Measurements from ENCODE around the gene ACBD4. TPM values are rescaled to one million over a fixed set of nuclear protein-coding genes. Genes with fewer than 3 reads are reported as not detected.
A peak's percentile ranks its signal among the peaks of the same experiment; 100 is the strongest.

ACBD4 gene
- total and polyA plus RNA-seq, 2 of the 13 experiments (the other 11 are each of a cell fraction or from before 2014, with no cell fraction given): 16.1 to 26.9 TPM

GRCh38 chr17:45148183-45149036 lies 12.9 kb downstream of the ACBD4 start, which contains the start of gene HEXIM1 (continued):
- TF ChIP-seq POLR2AphosphoS5 (IDR thresholded peaks at IDR 0.05; ENCODE audit: low read depth, low read length) (peak; percentile 100), ZNF530 (CRISPR knock-in tag; IDR thresholded peaks at IDR 0.05; ENCODE audit: low read depth) (no peak), TOE1 (CRISPR knock-in tag; IDR thresholded peaks at IDR 0.05) (no peak), CENPX (CRISPR knock-in tag; IDR thresholded peaks at IDR 0.05) (no peak), MAFF (IDR thresholded peaks at IDR 0.05; ENCODE audit: low read depth, low read length) (no peak; the same call in 1 of the 2 replicates), MXD4 (CRISPR knock-in tag; IDR thresholded peaks at IDR 0.05) (peak; percentile 86), TEAD2 (CRISPR knock-in tag; IDR thresholded peaks at IDR 0.05) (peak; percentile 79), SMC3 (IDR thresholded peaks at IDR 0.05; ENCODE audit: low read length) (peak; percentile 45), AKNA (CRISPR knock-in tag; IDR thresholded peaks at IDR 0.05; ENCODE audit: borderline replicate concordance) (no peak), ZNF383 (CRISPR knock-in tag; IDR thresholded peaks at IDR 0.05; ENCODE audit: borderline replicate concordance) (no peak; the same call in 1 of the 2 replicates), ZNF451 (CRISPR knock-in tag; IDR thresholded peaks at IDR 0.05) (0 out of 2 replicates have a peak, but pooled peaks have one; percentile 35), TAF15 (IDR thresholded peaks at IDR 0.05; ENCODE audit: low read depth, low read length, poor library complexity, severe bottlenecking) (peak; percentile 96), ZNF761 (CRISPR knock-in tag; conservative IDR thresholded peaks at IDR 0.05) (no peak), NFE2 (CRISPR knock-in tag; IDR thresholded peaks at IDR 0.05) (no peak), ZNF674 (CRISPR knock-in tag; IDR thresholded peaks at IDR 0.05; ENCODE audit: low read depth) (no peak), STAG1 (CRISPR knock-in tag; IDR thresholded peaks at IDR 0.05) (no peak; the same call in 1 of the 2 replicates), HOXA9 (CRISPR knock-in tag; IDR thresholded peaks at IDR 0.05; ENCODE audit: borderline replicate concordance) (peak; percentile 88; the same call in 1 of the 2 replicates), LRRFIP1 (CRISPR knock-in tag; conservative IDR thresholded peaks at IDR 0.05) (0 out of 2 replicates have a peak, but pooled peaks have one; percentile 90), TRIM22 (IDR thresholded peaks at IDR 0.05) (no peak), ZEB1 (IDR thresholded peaks at IDR 0.05; ENCODE audit: insufficient replicate concordance, low read depth) (no peak), PPARG (CRISPR knock-in tag; conservative IDR thresholded peaks at IDR 0.05) (no peak; the same call in none of the 2 replicates), ZNF678 (CRISPR knock-in tag; IDR thresholded peaks at IDR 0.05) (0 out of 2 replicates have a peak, but pooled peaks have one; percentile 35)
